ENCODE data around the gene TNFAIP1. TPM values are rescaled to one million over a fixed set of nuclear protein-coding genes. Genes with fewer than 3 reads are reported as not detected.

TNFAIP1 gene
- total and polyA plus RNA-seq, 2 donors (not counting 1 experiment from before 2014, with no cell fraction given), result 23.0 to 40.7 TPM

DNA sequence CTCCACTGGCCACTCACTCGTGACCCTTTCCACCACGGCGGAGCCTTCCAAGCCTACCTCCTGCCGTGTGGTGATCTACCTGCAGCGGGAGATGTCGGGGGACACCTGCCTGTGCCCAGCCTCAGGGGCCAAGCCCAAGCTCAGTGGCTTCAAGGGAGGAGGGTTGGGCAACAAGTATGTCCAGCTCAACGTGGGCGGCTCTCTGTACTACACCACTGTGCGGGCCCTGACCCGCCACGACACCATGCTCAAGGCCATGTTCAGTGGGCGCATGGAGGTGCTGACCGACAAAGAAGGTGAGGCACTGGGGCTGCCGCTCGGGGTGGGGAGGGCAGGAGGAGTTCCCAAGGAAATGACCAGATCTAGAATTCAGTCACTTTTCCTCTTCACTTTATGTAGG lies 3.9 kb downstream of the TNFAIP1 start:
- no peaks in the 10 kb centered on the region for H4K20me1 ChIP-seq (ENCODE audit: control insufficient read depth, extremely low read depth, insufficient read depth, low read length)
- H3K4me2 ChIP-seq (ENCODE audit: extremely low read depth, insufficient read depth, low read length), result no peak overlapping the region
- no peak overlapping the region for H2AFZ ChIP-seq (ENCODE audit: low read length)
- H3K9me3 ChIP-seq (ENCODE audit: control insufficient read depth, insufficient read depth, low read depth, low read length), result no peaks in the 10 kb centered on the region
- DNase-seq (ENCODE audit: low read depth in 2 of 2), result no peak
- H3K27ac ChIP-seq (ENCODE audit: insufficient read depth, low read length), result no peak overlapping the region
- H3K27me3 ChIP-seq (ENCODE audit: control insufficient read depth, insufficient read depth, low read length), result no peaks in the 10 kb centered on the region
- peaks cover 38% of the 10 kb centered on the region for H3K79me2 ChIP-seq (ENCODE audit: control insufficient read depth, insufficient read depth, low read length)
- TF ChIP-seq, protein P1, sequence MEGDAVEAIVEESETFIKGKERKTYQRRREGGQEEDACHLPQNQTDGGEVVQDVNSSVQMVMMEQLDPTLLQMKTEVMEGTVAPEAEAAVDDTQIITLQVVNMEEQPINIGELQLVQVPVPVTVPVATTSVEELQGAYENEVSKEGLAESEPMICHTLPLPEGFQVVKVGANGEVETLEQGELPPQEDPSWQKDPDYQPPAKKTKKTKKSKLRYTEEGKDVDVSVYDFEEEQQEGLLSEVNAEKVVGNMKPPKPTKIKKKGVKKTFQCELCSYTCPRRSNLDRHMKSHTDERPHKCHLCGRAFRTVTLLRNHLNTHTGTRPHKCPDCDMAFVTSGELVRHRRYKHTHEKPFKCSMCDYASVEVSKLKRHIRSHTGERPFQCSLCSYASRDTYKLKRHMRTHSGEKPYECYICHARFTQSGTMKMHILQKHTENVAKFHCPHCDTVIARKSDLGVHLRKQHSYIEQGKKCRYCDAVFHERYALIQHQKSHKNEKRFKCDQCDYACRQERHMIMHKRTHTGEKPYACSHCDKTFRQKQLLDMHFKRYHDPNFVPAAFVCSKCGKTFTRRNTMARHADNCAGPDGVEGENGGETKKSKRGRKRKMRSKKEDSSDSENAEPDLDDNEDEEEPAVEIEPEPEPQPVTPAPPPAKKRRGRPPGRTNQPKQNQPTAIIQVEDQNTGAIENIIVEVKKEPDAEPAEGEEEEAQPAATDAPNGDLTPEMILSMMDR (conservative IDR thresholded peaks at IDR 0.05 in 1 of 2, IDR thresholded peaks at IDR 0.05 in 1 of 2; ENCODE audit: low read depth in 1 of 2, low read length in 2 of 2), result no peak
- no peak for TF ChIP-seq EZH2 (IDR thresholded peaks at IDR 0.05; ENCODE audit: low read length, missing control alignments)
- no peak overlapping the region for H3K4me3 ChIP-seq (replicated peaks in 1 of 4; ENCODE audit: control extremely low read depth in 1 of 4, insufficient read depth in 1 of 4, low read depth in 3 of 4, low read length in 4 of 4)
- H3K4me1 ChIP-seq (ENCODE audit: control insufficient read depth, extremely low read depth, insufficient read depth, low read length), result peaks cover 11% of the 10 kb centered on the region
- H3K9ac ChIP-seq (ENCODE audit: insufficient read depth, low read length), result no peak overlapping the region
- H3K36me3 ChIP-seq (ENCODE audit: control insufficient read depth, insufficient read depth, low read length), result peaks cover 29% of the 10 kb centered on the region

DNA sequence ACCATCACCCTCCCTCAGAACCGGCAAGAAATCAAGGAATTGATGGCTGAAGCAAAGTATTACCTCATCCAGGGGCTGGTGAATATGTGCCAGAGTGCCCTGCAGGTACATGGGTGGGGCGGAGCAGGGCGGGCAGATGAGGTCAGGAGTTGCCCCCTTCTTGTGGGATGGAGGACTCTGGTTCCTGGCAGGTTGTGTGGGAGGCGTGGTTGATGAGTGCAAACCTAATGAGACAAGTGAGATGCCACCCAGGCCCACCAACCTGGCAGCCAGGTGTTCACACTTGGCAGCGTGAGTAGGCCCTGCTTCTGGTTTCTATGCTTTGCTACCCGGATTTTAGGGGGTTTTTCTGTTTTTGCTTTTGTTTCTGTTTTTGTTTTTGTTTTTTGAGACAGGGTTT lies 4.8 kb downstream of the TNFAIP1 start:
- H4K20me1 ChIP-seq (ENCODE audit: control insufficient read depth, extremely low read depth, insufficient read depth, low read length), result no peaks in the 10 kb centered on the region
- TF ChIP-seq, protein P1 (conservative IDR thresholded peaks at IDR 0.05 in 1 of 2, IDR thresholded peaks at IDR 0.05 in 1 of 2; ENCODE audit: low read depth in 1 of 2, low read length in 2 of 2), result no peak
- no peak for TF ChIP-seq EZH2 (IDR thresholded peaks at IDR 0.05; ENCODE audit: low read length, missing control alignments)
- H3K9ac ChIP-seq (ENCODE audit: insufficient read depth, low read length), result no peak overlapping the region
- no peak overlapping the region for H3K4me3 ChIP-seq (replicated peaks in 1 of 4; ENCODE audit: control extremely low read depth in 1 of 4, insufficient read depth in 1 of 4, low read depth in 3 of 4, low read length in 4 of 4)
- no peak overlapping the region for H2AFZ ChIP-seq (ENCODE audit: low read length)
- H3K27me3 ChIP-seq (ENCODE audit: control insufficient read depth, insufficient read depth, low read length), result no peaks in the 10 kb centered on the region
- no peak overlapping the region for H3K4me2 ChIP-seq (ENCODE audit: extremely low read depth, insufficient read depth, low read length)
- peaks cover 10% of the 10 kb centered on the region for H3K4me1 ChIP-seq (ENCODE audit: control insufficient read depth, extremely low read depth, insufficient read depth, low read length)
- peaks cover 33% of the 10 kb centered on the region for H3K36me3 ChIP-seq (ENCODE audit: control insufficient read depth, insufficient read depth, low read length)
- no peak overlapping the region for H3K27ac ChIP-seq (ENCODE audit: insufficient read depth, low read length)
- H3K9me3 ChIP-seq (ENCODE audit: control insufficient read depth, insufficient read depth, low read depth, low read length), result no peaks in the 10 kb centered on the region
- DNase-seq (ENCODE audit: low read depth in 2 of 2), result no peak
- peaks cover 32% of the 10 kb centered on the region for H3K79me2 ChIP-seq (ENCODE audit: control insufficient read depth, insufficient read depth, low read length)

DNA sequence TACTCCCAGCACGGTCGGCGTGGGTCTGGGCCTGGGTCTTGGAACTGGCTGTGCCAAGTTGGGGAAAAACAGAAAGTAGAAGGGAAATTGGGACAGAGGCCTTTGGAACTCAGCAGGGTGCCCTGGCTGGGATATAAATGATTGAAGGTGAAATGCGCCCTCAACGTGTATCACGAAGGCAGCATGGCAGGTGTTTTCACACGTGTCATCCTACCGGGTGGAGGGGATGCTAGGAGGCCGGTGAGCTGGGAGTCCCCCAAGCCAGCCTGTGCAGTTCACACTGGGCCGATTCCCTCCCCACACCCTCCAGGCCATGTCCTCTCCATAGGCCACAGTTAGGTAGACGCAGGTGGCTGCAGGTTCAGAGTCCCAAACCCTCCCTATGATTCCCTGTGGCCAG lies 6.0 kb downstream of the TNFAIP1 start:
- H3K4me3 ChIP-seq (replicated peaks in 1 of 4; ENCODE audit: control extremely low read depth in 1 of 4, insufficient read depth in 1 of 4, low read depth in 3 of 4, low read length in 4 of 4), result no peak overlapping the region
- no peak overlapping the region for H3K9ac ChIP-seq (ENCODE audit: insufficient read depth, low read length)
- TF ChIP-seq, protein P1 (conservative IDR thresholded peaks at IDR 0.05 in 1 of 2, IDR thresholded peaks at IDR 0.05 in 1 of 2; ENCODE audit: low read depth in 1 of 2, low read length in 2 of 2), result no peak
- no peak for TF ChIP-seq EZH2 (IDR thresholded peaks at IDR 0.05; ENCODE audit: low read length, missing control alignments)
- H3K36me3 ChIP-seq (ENCODE audit: control insufficient read depth, insufficient read depth, low read length), result peaks cover 36% of the 10 kb centered on the region
- no peaks in the 10 kb centered on the region for H4K20me1 ChIP-seq (ENCODE audit: control insufficient read depth, extremely low read depth, insufficient read depth, low read length)
- H3K4me2 ChIP-seq (ENCODE audit: extremely low read depth, insufficient read depth, low read length), result no peak overlapping the region
- no peak for DNase-seq (ENCODE audit: low read depth in 2 of 2)
- no peak overlapping the region for H3K27ac ChIP-seq (ENCODE audit: insufficient read depth, low read length)
- H3K4me1 ChIP-seq (ENCODE audit: control insufficient read depth, extremely low read depth, insufficient read depth, low read length), result peaks cover 14% of the 10 kb centered on the region
- H2AFZ ChIP-seq (ENCODE audit: low read length), result no peak overlapping the region
- no peaks in the 10 kb centered on the region for H3K9me3 ChIP-seq (ENCODE audit: control insufficient read depth, insufficient read depth, low read depth, low read length)
- H3K79me2 ChIP-seq (ENCODE audit: control insufficient read depth, insufficient read depth, low read length), result peaks cover 24% of the 10 kb centered on the region
- no peaks in the 10 kb centered on the region for H3K27me3 ChIP-seq (ENCODE audit: control insufficient read depth, insufficient read depth, low read length)

Data from fibroblast of lung (primary cell).